ENCODE results near the gene MGARP.

MGARP gene

DNA sequence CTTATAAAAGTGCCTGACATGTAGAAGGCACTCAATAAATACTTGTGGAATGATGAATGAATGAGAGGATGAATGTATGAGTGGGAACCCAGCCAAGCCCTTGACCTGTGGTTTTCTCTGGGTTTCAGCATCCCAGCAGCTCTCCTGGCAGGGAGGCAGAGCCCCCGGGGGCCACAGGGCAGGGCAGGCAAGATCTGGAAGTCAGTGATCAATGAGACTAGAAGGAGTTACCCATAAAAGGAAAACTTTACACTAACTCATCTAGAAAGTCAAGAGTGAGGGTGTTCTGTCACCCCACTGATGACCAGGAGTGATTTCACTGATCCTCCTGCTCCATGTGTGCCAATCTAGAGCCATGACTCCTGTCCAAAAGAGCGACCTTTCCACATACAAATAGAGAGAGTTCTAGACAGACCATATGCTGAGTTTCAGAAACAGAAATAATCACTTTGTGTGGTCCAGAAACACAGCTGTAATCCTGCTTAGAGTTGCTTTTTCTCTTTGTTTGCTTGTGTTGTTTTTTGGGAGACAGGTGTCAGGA is 37.4 kb downstream of the MGARP start:
- TF ChIP-seq, protein P1, sequence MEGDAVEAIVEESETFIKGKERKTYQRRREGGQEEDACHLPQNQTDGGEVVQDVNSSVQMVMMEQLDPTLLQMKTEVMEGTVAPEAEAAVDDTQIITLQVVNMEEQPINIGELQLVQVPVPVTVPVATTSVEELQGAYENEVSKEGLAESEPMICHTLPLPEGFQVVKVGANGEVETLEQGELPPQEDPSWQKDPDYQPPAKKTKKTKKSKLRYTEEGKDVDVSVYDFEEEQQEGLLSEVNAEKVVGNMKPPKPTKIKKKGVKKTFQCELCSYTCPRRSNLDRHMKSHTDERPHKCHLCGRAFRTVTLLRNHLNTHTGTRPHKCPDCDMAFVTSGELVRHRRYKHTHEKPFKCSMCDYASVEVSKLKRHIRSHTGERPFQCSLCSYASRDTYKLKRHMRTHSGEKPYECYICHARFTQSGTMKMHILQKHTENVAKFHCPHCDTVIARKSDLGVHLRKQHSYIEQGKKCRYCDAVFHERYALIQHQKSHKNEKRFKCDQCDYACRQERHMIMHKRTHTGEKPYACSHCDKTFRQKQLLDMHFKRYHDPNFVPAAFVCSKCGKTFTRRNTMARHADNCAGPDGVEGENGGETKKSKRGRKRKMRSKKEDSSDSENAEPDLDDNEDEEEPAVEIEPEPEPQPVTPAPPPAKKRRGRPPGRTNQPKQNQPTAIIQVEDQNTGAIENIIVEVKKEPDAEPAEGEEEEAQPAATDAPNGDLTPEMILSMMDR (conservative IDR thresholded peaks at IDR 0.05; ENCODE audit: low read length) = no peak
- no peak for TF ChIP-seq EZH2phosphoT487 (IDR thresholded peaks at IDR 0.05; ENCODE audit: borderline replicate concordance)
- Histone ChIP-seq H3F3A (ENCODE audit: low read depth) (no peaks in the 10 kb centered on the region), H3K9me2 (replicated peaks; ENCODE audit: low read depth, low read length) (no peaks in the 10 kb centered on the region), H3K79me2 (ENCODE audit: insufficient read depth, low read length) (no peaks in the 10 kb centered on the region), H3K4me3 (ENCODE audit: low read length, poor library complexity, severe bottlenecking) (no peak overlapping the region), H3K27me3 (ENCODE audit: insufficient read depth, low read length, poor library complexity, severe bottlenecking) (no peaks in the 10 kb centered on the region), H3K4me2 (ENCODE audit: low read depth, low read length, poor library complexity, severe bottlenecking) (no peak overlapping the region), H3K4me1 (ENCODE audit: insufficient read depth, low read length, poor library complexity, severe bottlenecking) (no peaks in the 10 kb centered on the region), H3K9ac (ENCODE audit: low read depth, low read length, poor library complexity, severe bottlenecking) (no peak overlapping the region), H2AFZ (ENCODE audit: low read length) (no peak overlapping the region), H3K9me3 (ENCODE audit: insufficient read depth, low read depth, low read length) (no peaks in the 10 kb centered on the region), H3K36me3 (ENCODE audit: insufficient read depth, low read length) (no peaks in the 10 kb centered on the region), H4K20me1 (ENCODE audit: insufficient read depth, low read length, poor library complexity, severe bottlenecking) (no peaks in the 10 kb centered on the region)

DNA sequence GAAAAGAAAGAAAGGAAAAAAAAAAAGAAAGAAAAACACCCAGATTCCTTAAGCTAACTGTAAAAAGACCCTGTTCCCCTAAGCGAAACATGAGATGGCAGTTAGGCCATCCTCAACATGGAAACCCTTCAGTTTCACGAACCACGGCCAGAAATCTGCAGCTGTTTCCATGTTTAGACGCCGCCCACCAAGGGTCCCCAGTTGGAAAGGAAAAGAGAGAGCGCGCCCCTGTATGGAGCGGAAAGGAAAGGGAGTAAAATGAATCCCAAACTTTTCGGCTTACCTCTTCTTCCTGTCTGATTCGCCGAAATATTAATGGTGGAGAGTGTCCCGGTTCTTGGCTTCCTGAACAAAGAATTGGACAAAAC is 38.3 kb downstream of the MGARP start:
- no peak overlapping the region for H2AFZ ChIP-seq (ENCODE audit: low read length)
- no peak for TF ChIP-seq EZH2phosphoT487 (IDR thresholded peaks at IDR 0.05; ENCODE audit: borderline replicate concordance)
- TF ChIP-seq, protein P1 (conservative IDR thresholded peaks at IDR 0.05; ENCODE audit: low read length) = no peak
- no peaks in the 10 kb centered on the region for H4K20me1 ChIP-seq (ENCODE audit: insufficient read depth, low read length, poor library complexity, severe bottlenecking)
- H3K9me3 ChIP-seq (ENCODE audit: insufficient read depth, low read depth, low read length) = no peaks in the 10 kb centered on the region
- no peaks in the 10 kb centered on the region for H3F3A ChIP-seq (ENCODE audit: low read depth)
- no peak overlapping the region for H3K9ac ChIP-seq (ENCODE audit: low read depth, low read length, poor library complexity, severe bottlenecking)
- H3K27me3 ChIP-seq (ENCODE audit: insufficient read depth, low read length, poor library complexity, severe bottlenecking) = no peaks in the 10 kb centered on the region
- no peaks in the 10 kb centered on the region for H3K4me1 ChIP-seq (ENCODE audit: insufficient read depth, low read length, poor library complexity, severe bottlenecking)
- no peaks in the 10 kb centered on the region for H3K9me2 ChIP-seq (replicated peaks; ENCODE audit: low read depth, low read length)
- no peak overlapping the region for H3K4me3 ChIP-seq (ENCODE audit: low read length, poor library complexity, severe bottlenecking)
- no peaks in the 10 kb centered on the region for H3K79me2 ChIP-seq (ENCODE audit: insufficient read depth, low read length)
- no peak overlapping the region for H3K4me2 ChIP-seq (ENCODE audit: low read depth, low read length, poor library complexity, severe bottlenecking)
- H3K36me3 ChIP-seq (ENCODE audit: insufficient read depth, low read length) = no peaks in the 10 kb centered on the region

DNA sequence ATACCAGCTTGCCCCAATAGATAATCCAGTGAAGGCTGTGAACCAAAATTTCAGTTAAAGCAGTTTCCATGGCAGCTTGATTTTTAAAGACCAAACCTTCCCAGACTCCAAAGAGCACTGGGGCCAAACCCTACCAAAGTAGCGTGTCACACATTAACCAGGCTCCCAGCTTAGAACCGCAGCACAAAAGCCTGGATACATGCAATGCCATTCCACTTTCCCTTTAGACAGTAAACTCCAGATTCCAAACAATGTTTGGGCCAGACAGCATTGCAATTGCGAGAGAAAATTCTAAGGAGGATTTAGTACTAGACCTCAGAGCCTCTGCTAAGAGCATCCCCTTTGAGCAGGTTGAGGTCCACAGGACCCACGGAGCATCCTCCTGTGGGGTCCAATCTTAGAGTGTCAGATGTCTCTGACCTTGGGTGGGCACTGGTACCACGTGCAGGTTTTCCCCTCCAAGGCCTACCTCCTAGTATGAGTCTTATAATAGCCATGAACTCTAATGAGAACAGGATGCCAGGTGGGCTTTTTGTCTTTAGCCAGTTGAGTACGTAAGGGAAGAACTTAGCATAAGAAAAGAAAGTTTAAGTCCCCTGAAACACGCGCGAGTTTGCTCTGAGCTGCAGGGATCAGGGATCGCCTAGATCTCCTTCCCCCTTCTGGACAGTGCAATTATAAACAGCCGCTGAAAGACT is 38.8 kb downstream of the MGARP start:
- TF ChIP-seq EZH2phosphoT487 (IDR thresholded peaks at IDR 0.05; ENCODE audit: borderline replicate concordance) = no peak
- Histone ChIP-seq H4K20me1 (ENCODE audit: insufficient read depth, low read length, poor library complexity, severe bottlenecking) (no peaks in the 10 kb centered on the region), H3F3A (ENCODE audit: low read depth) (no peaks in the 10 kb centered on the region), H3K9me3 (ENCODE audit: insufficient read depth, low read depth, low read length) (no peaks in the 10 kb centered on the region), H3K27me3 (ENCODE audit: insufficient read depth, low read length, poor library complexity, severe bottlenecking) (no peaks in the 10 kb centered on the region), H3K36me3 (ENCODE audit: insufficient read depth, low read length) (no peaks in the 10 kb centered on the region), H2AFZ (ENCODE audit: low read length) (no peak overlapping the region; the same call in 1 of the 2 replicates), H3K9me2 (replicated peaks; ENCODE audit: low read depth, low read length) (no peaks in the 10 kb centered on the region), H3K4me3 (ENCODE audit: low read length, poor library complexity, severe bottlenecking) (no peak overlapping the region), H3K9ac (ENCODE audit: low read depth, low read length, poor library complexity, severe bottlenecking) (no peak overlapping the region), H3K4me2 (ENCODE audit: low read depth, low read length, poor library complexity, severe bottlenecking) (no peak overlapping the region), H3K4me1 (ENCODE audit: insufficient read depth, low read length, poor library complexity, severe bottlenecking) (no peaks in the 10 kb centered on the region), H3K79me2 (ENCODE audit: insufficient read depth, low read length) (no peaks in the 10 kb centered on the region)

All from Loucy (cell line).